ENCODE results near the gene AGAP2.
"Not testable (repeated sequence)": the region's sequence is repeated elsewhere in the genome, so short reads cannot be mapped to it uniquely, and the experiment has no call there.

Gene AGAP2

GRCh38 chr12:57780284-57780897 lies 41.8 kb upstream of the AGAP2 start:
- no peak for DNase-seq (ENCODE audit: low spot score)
- TF ChIP-seq CTCF (IDR thresholded peaks at IDR 0.05; ENCODE audit: extremely low read depth, missing control alignments), result no peak

GRCh38 chr12:57779736-57780135 lies 41.2 kb upstream of the AGAP2 start:
- TF ChIP-seq CTCF (IDR thresholded peaks at IDR 0.05; ENCODE audit: extremely low read depth, missing control alignments), result no peak
- DNase-seq (ENCODE audit: low spot score), result no peak

GRCh38 chr12:57777911-57778310 lies 39.4 kb upstream of the AGAP2 start:
- TF ChIP-seq CTCF (IDR thresholded peaks at IDR 0.05; ENCODE audit: extremely low read depth, missing control alignments), result no peak
- DNase-seq (ENCODE audit: low spot score), result no peak

DNA sequence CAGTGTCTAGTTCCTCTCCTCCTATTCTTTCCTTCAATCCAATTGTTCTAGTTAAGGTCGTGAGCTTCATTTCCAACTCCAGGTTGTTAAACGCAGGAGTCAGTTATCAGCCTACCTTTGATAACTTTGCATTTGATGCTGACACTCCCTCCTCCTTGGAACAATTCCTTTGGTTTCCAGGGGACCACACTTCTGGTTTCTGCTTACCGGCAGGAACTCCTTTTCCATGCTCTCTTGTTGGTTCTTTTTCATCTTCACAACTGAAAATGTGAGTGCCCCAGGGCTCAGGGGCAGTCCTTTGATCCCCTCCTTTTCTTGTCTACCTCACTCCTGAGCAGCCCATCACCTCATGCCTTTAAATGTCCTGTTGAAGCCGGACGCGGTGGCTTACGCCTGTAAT lies 38.8 kb upstream of the AGAP2 start:
- TF ChIP-seq CTCF (IDR thresholded peaks at IDR 0.05; ENCODE audit: extremely low read depth, missing control alignments), result no peak

GRCh38 chr12:57776247-57776587 lies 37.7 kb upstream of the AGAP2 start:
- no peak for TF ChIP-seq CTCF (IDR thresholded peaks at IDR 0.05; ENCODE audit: extremely low read depth, missing control alignments)
- DNase-seq (ENCODE audit: low spot score), result no peak

More for the DNA sequence above, 38.8 kb upstream of the AGAP2 start:
- no peak for DNase-seq (ENCODE audit: low spot score)

DNA sequence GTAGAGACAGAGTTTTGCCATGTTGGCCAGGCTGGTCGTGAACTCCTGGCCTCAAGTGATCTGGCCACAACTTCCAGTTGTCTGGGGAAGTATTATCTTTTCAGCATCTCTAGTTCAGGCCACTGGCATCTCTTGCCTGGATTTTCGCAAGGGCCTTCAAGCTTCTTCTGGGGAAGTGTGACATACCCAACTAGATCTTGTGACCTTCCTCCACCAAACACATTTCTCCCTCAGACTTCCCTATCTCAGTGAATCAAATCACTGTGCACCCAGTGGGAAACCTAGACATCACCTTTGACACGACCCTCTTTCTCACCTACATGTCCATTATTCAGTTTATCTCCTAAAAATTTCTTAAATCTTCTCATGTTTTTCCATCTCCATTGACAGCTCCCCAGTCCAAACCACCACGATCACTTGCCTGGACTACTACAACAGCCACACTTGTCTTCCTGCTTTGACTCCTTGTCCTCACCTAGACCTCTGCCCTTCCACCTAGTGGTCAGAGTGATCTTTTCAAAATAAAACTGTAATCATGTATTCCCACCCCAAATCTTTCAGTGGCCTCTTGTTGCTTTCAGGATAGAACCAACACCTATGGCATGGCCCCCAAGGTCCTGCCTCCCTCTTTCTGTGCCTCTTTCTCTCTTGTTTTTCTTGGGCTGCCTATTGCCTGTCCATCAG lies 37.2 kb upstream of the AGAP2 start:
- DNase-seq (ENCODE audit: low spot score), result no peak
- TF ChIP-seq CTCF (IDR thresholded peaks at IDR 0.05; ENCODE audit: extremely low read depth, missing control alignments), result no peak

- TF ChIP-seq CTCF (IDR thresholded peaks at IDR 0.05; ENCODE audit: extremely low read depth, missing control alignments), result no peak
- no peak for DNase-seq (ENCODE audit: low spot score)
These were observed 36.5 kb upstream of the AGAP2 start for GRCh38 chr12:57775044-57775443.

GRCh38 chr12:57774634-57775033 lies 36.1 kb upstream of the AGAP2 start:
- DNase-seq (ENCODE audit: low spot score), result not testable (repeated sequence)

Measured in GM20000 (cell line).